Thyroid gland (tissue), 4 donors: ENCODE measurements around the gene ACAT2. TPM values are rescaled to one million over a fixed set of nuclear protein-coding genes. Genes with fewer than 3 reads are reported as not detected.
"Not testable (repeated sequence)": the region's sequence is repeated elsewhere in the genome, so short reads cannot be mapped to it uniquely, and the experiment has no call there.

Experiments
- DNase-seq, 2 donors: peaks; one replicate each; pipeline ENCODE4 v3.0.0-alpha.2; 2019
- H3K27ac ChIP-seq, 3 donors: fragments of 200-600 bp; sonication (generic); 1 replicate in 2 of 3; 2 replicates in 1 of 3; pipeline ENCODE4 v1.5.1; 2016 to 2019; ENCODE audit warnings: mild to moderate bottlenecking in 1 of 3, moderate library complexity in 1 of 3
- H3K27me3 ChIP-seq: fragments of 200-600 bp; sonication (generic); one replicate; pipeline ENCODE4 v1.5.1; 2019
- H3K36me3 ChIP-seq, 2 donors: fragments of 200-600 bp; sonication (generic); one replicate each; pipeline ENCODE4 v1.5.1; 2016 to 2019
- H3K4me1 ChIP-seq, 2 donors: fragments of 200-600 bp; sonication (generic); one replicate each; pipeline ENCODE4 v1.5.1; 2017 to 2019
- H3K4me3 ChIP-seq, 3 donors: fragments of 200-600 bp; sonication (generic); replicated peaks in 1 of 3; 1 replicate in 2 of 3; 2 replicates in 1 of 3; pipeline ENCODE4 v1.5.1; 2016; ENCODE audit warnings: mild to moderate bottlenecking in 1 of 3
- H3K9me3 ChIP-seq: fragments of 200-600 bp; sonication (generic); one replicate; pipeline ENCODE4 v1.5.1; 2017
- CTCF ChIP-seq, 6 experiments: fragments of 200-600 bp in 3 of 6; fragments of 450-650 bp in 3 of 6; sonication (generic) in 3 of 6; IDR thresholded peaks; one replicate each; pipeline ENCODE4 v1.5.1; 2016 to 2019; ENCODE audit warnings: antibody characterized with exemption in 6 of 6, mild to moderate bottlenecking in 2 of 6, inconsistent platforms in 1 of 6, moderate library complexity in 1 of 6
- POLR2A ChIP-seq, 2 donors: fragments of 450-650 bp; IDR thresholded peaks; one replicate each; pipeline ENCODE4 v1.6.1; 2017; ENCODE audit warnings: antibody characterized with exemption in 2 of 2, mild to moderate bottlenecking in 2 of 2, moderate library complexity in 1 of 2
- WGBS, 2 donors: methylation state at CpG; one replicate each; pipeline ENCODE4 v1.1.5; 2017; 5-methylcytosine and 5-hydroxymethylcytosine counted together
- intact Hi-C: fragments of 100-400 bp; cut with DNase I; formaldehyde crosslinking; loops from one replicate; pipeline ENCODE4 v1.15.1; 2023
- total RNA-seq, 4 donors: library from RNA; depleted of rRNA; stranded (reverse); fragments of >200 nt; gene quantifications; one replicate each; pipeline ENCODE4 v1.2.3, GENCODE V29; 2016

ACAT2 gene
- total RNA-seq, 4 donors from 2014 or later, result 5.6 to 10.4 (median 7.0) TPM

GRCh38 chr6:159745081-159745480, 16.8 kb upstream of the ACAT2 start:
- no peaks in the 10 kb centered on the region for H3K4me1 ChIP-seq
- DNase-seq, result no peak
- H3K27me3 ChIP-seq, result no peaks in the 10 kb centered on the region
- peaks cover 74 to 76% of the 10 kb centered on the region in 2 donors for H3K36me3 ChIP-seq
- H3K9me3 ChIP-seq, result no peaks in the 10 kb centered on the region
- no peak for TF ChIP-seq CTCF (IDR thresholded peaks at IDR 0.05)
- no peak for TF ChIP-seq POLR2A (IDR thresholded peaks at IDR 0.05)
- 86 to 91% methylated on average over 7 of the region's 7 CpGs for WGBS, 2 donors
- no peak overlapping the region for H3K4me3 ChIP-seq
- intact Hi-C loops, result no loop called here
- no peak overlapping the region for H3K27ac ChIP-seq

- Histone ChIP-seq H3K27me3 (no peaks in the 10 kb centered on the region), H3K4me3 (no peak overlapping the region), H3K27ac (no peak overlapping the region), H3K4me1 (no peaks in the 10 kb centered on the region), H3K9me3 (no peaks in the 10 kb centered on the region), H3K36me3 (peaks cover 80 to 81% of the 10 kb centered on the region in 2 donors)
- DNase-seq, result no peak
- TF ChIP-seq CTCF (IDR thresholded peaks at IDR 0.05) (no peak), POLR2A (IDR thresholded peaks at IDR 0.05) (no peak)
- WGBS, 2 donors, result 88 to 93% methylated on average over 1 of the region's 1 CpG
- intact Hi-C loops, result no loop called here
Observed at GRCh38 chr6:159746759-159747158, 15.1 kb upstream of the ACAT2 start.

- H3K4me1 ChIP-seq, H3K27me3 ChIP-seq, H3K4me3 ChIP-seq, H3K9me3 ChIP-seq, intact Hi-C loops, H3K27ac ChIP-seq, DNase-seq: not testable (repeated sequence)
- WGBS, 2 donors, result 86 to 93% methylated on average over 7 of the region's 7 CpGs
- H3K36me3 ChIP-seq, result peaks cover 76 to 79% of the 10 kb centered on the region in 2 donors
Observed at GRCh38 chr6:159748127-159748526, 13.7 kb upstream of the ACAT2 start.

- no peak overlapping the region for H3K27ac ChIP-seq
- intact Hi-C loops, result no loop called here
- H3K9me3 ChIP-seq, result no peaks in the 10 kb centered on the region
- peaks cover 1 to 2% of the 10 kb centered on the region in 2 donors for H3K4me1 ChIP-seq
- 87 to 90% methylated on average over 3 of the region's 3 CpGs for WGBS, 2 donors
- no peaks in the 10 kb centered on the region for H3K27me3 ChIP-seq
- TF ChIP-seq CTCF (IDR thresholded peaks at IDR 0.05) (no peak), POLR2A (IDR thresholded peaks at IDR 0.05) (no peak)
- H3K36me3 ChIP-seq, result peaks cover 53 to 70% of the 10 kb centered on the region in 2 donors
- no peak overlapping the region for H3K4me3 ChIP-seq
- no peak for DNase-seq
Observed at GRCh38 chr6:159751448-159751847, 10.4 kb upstream of the ACAT2 start.

GRCh38 chr6:159753081-159753872, 8.6 kb upstream of the ACAT2 start:
- no peak overlapping the region for H3K4me3 ChIP-seq
- no peak for DNase-seq
- intact Hi-C loops, result no loop called here
- no peak for TF ChIP-seq CTCF (IDR thresholded peaks at IDR 0.05)
- TF ChIP-seq POLR2A (IDR thresholded peaks at IDR 0.05), result no peak
- H3K9me3 ChIP-seq, result no peaks in the 10 kb centered on the region
- no peaks in the 10 kb centered on the region for H3K27me3 ChIP-seq
- peaks cover 6% of the 10 kb centered on the region in 2 donors for H3K4me1 ChIP-seq
- H3K27ac ChIP-seq, result no peak overlapping the region
- 88% methylated on average over 6 of the region's 6 CpGs for WGBS, 2 donors
- H3K36me3 ChIP-seq, result peaks cover 40 to 55% of the 10 kb centered on the region in 2 donors
